H1 (cell line): Measurements from ENCODE around the gene SEZ6. TPM values are rescaled to one million over a fixed set of nuclear protein-coding genes. Genes with fewer than 3 reads are reported as not detected.

ENCODE experiments used
- CTCF ChIA-PET: fragments of 300-600 bp; sonication (Branson Sonifier 250); formaldehyde crosslinking; loops from one replicate; lab custom pipeline; 2021; ENCODE audit not compliant: partially characterized antibody; lab: Charles Lee
- POLR2A ChIA-PET: fragments of 300-600 bp; sonication (Branson Sonifier 250); formaldehyde crosslinking; loops from one replicate; lab custom pipeline; 2021; ENCODE audit warnings: inconsistent platforms; ENCODE audit not compliant: partially characterized antibody; lab: Charles Lee
- DNase-seq, 2 experiments: peaks; one replicate each; pipeline versions ENCODE4 v3.0.0 to v3.0.0-alpha.2; 2010 to 2022; ENCODE audit warnings: low spot score in 2 of 2, low read depth in 1 of 2, mixed read lengths in 1 of 2
- FAIRE-seq: peaks from 2 replicates; lab custom pipeline; 2011; peaks lifted over from hg19 to GRCh38; lab: Jason Lieb, UNC
- H2AFZ ChIP-seq: 2 replicates; pipeline ENCODE4 v1.8.1; 2012; ENCODE audit warnings: low read length, inconsistent platforms
- H2AK5ac ChIP-seq: 2 replicates; pipeline ENCODE4 v1.6.1; 2013; ENCODE audit warnings: low read depth, low read length
- H2BK120ac ChIP-seq: replicated peaks from 2 replicates; pipeline ENCODE3; 2013; ENCODE audit warnings: low read depth, low read length, inconsistent platforms
- H2BK12ac ChIP-seq: 2 replicates; pipeline ENCODE4 v1.6.1; 2013; ENCODE audit warnings: low read depth, low read length
- H2BK15ac ChIP-seq: 2 replicates; pipeline ENCODE4 v1.6.1; 2013; ENCODE audit warnings: low read length
- H2BK20ac ChIP-seq: 2 replicates; pipeline ENCODE4 v1.6.1; 2013; ENCODE audit warnings: low read length
- H2BK5ac ChIP-seq: 2 replicates; pipeline ENCODE4 v1.6.1; 2013; ENCODE audit warnings: low read depth, low read length
- H3K14ac ChIP-seq: 2 replicates; pipeline ENCODE4 v1.6.1; 2013; ENCODE audit warnings: inconsistent platforms; ENCODE audit not compliant: insufficient read length
- H3K18ac ChIP-seq: 2 replicates; pipeline ENCODE4 v1.6.1; 2013; ENCODE audit warnings: low read length; ENCODE audit errors: extremely low read depth
- H3K23ac ChIP-seq: 2 replicates; pipeline ENCODE4 v1.6.1; 2013; ENCODE audit warnings: inconsistent platforms; ENCODE audit not compliant: insufficient read length
- H3K23me2 ChIP-seq: 2 replicates; pipeline ENCODE4 v1.6.1; 2013; ENCODE audit warnings: low read depth, low read length
- H3K27ac ChIP-seq: 2 replicates; pipeline ENCODE4 v1.6.1; 2011; ENCODE audit warnings: low read depth, low read length, inconsistent platforms
- H3K27me3 ChIP-seq, 4 experiments: replicated peaks in 1 of 4; 1 replicate in 1 of 4; 2 replicates in 3 of 4; pipeline versions ENCODE4 v1.6.1 to v1.8.1; 2011 to 2013; ENCODE audit warnings: low read length in 3 of 4, mild to moderate bottlenecking in 3 of 4, inconsistent platforms in 2 of 4, mixed read lengths in 2 of 4, moderate library complexity in 1 of 4; ENCODE audit not compliant: control insufficient read depth in 3 of 4, insufficient read depth in 3 of 4; ENCODE audit errors: extremely low read depth in 1 of 4
- H3K36me3 ChIP-seq, 4 experiments: 2 replicates each; pipeline versions ENCODE4 v1.6.1 to v1.8.1; 2011 to 2013; ENCODE audit warnings: mild to moderate bottlenecking in 4 of 4, low read length in 3 of 4, moderate library complexity in 2 of 4, control low read depth in 1 of 4, inconsistent platforms in 1 of 4; ENCODE audit not compliant: insufficient read depth in 4 of 4, control insufficient read depth in 2 of 4
- H3K4ac ChIP-seq: replicated peaks from 2 replicates; pipeline ENCODE3; 2013; ENCODE audit warnings: low read length, low read depth, mixed read lengths, inconsistent platforms; ENCODE audit not compliant: insufficient read length
- H3K4me1 ChIP-seq, 4 experiments: replicated peaks in 1 of 4; 1 replicate in 1 of 4; 2 replicates in 3 of 4; pipeline versions ENCODE4 v1.6.1 to v1.8.1; 2011 to 2013; ENCODE audit warnings: low read length in 3 of 4, inconsistent platforms in 2 of 4, mixed read lengths in 1 of 4; ENCODE audit not compliant: insufficient read depth in 4 of 4, control insufficient read depth in 3 of 4
- H3K4me2 ChIP-seq, 2 experiments: 2 replicates each; pipeline versions ENCODE4 v1.6.1 to v1.8.1; 2011 to 2013; ENCODE audit warnings: low read depth in 2 of 2, low read length in 2 of 2, control low read depth in 1 of 2, inconsistent platforms in 1 of 2, mild to moderate bottlenecking in 1 of 2; ENCODE audit not compliant: insufficient read depth in 1 of 2
- H3K4me3 ChIP-seq, 4 experiments: fragments of 200-600, 300-600 bp in 1 of 4; sonication (generic), shearing (Covaris generic), sonication (Bioruptor Twin) in 1 of 4; 2 replicates each; pipeline versions ENCODE4 v1.5.1 to v1.8.1; 2011 to 2016; ENCODE audit warnings: low read length in 4 of 4, low read depth in 3 of 4, control low read depth in 2 of 4, inconsistent platforms in 2 of 4, mild to moderate bottlenecking in 2 of 4, mixed read lengths in 1 of 4, moderate library complexity in 1 of 4; ENCODE audit not compliant: insufficient read depth in 2 of 4; ENCODE audit errors: extremely low read depth in 1 of 4
- H3K56ac ChIP-seq: replicated peaks from 2 replicates; pipeline ENCODE3; 2013; ENCODE audit warnings: low read depth, mild to moderate bottlenecking, mixed read lengths, low read length, inconsistent platforms; ENCODE audit not compliant: insufficient read length
- H3K79me1 ChIP-seq: 2 replicates; pipeline ENCODE4 v1.6.1; 2013; ENCODE audit warnings: low read depth, low read length, control low read depth
- H3K79me2 ChIP-seq, 2 experiments: 2 replicates each; pipeline versions ENCODE4 v1.6.1 to v1.8.1; 2012 to 2013; ENCODE audit warnings: low read length in 2 of 2, mild to moderate bottlenecking in 2 of 2, inconsistent platforms in 1 of 2; ENCODE audit not compliant: insufficient read depth in 2 of 2, control insufficient read depth in 1 of 2
- H3K9ac ChIP-seq, 4 experiments: replicated peaks in 1 of 4; 1 replicate in 1 of 4; 2 replicates in 3 of 4; pipeline versions ENCODE4 v1.6.1 to v1.8.1; 2011 to 2013; ENCODE audit warnings: low read depth in 3 of 4, low read length in 3 of 4, control low read depth in 2 of 4, mild to moderate bottlenecking in 2 of 4, moderate library complexity in 2 of 4, inconsistent platforms in 1 of 4; ENCODE audit errors: extremely low read depth in 1 of 4
- H3K9me3 ChIP-seq, 2 experiments: 2 replicates each; pipeline versions ENCODE4 v1.6.1 to v1.8.1; 2012 to 2013; ENCODE audit warnings: mild to moderate bottlenecking in 2 of 2, moderate library complexity in 2 of 2, control low read depth in 1 of 2, inconsistent platforms in 1 of 2, low read depth in 1 of 2, low read length in 1 of 2, mixed read lengths in 1 of 2; ENCODE audit not compliant: insufficient read depth in 2 of 2
- H4K20me1 ChIP-seq, 2 experiments: replicated peaks in 1 of 2; 2 replicates each; pipeline versions ENCODE3 to v1.8.1; 2011 to 2013; ENCODE audit warnings: inconsistent platforms in 2 of 2, low read length in 2 of 2, mild to moderate bottlenecking in 1 of 2; ENCODE audit not compliant: insufficient read depth in 2 of 2, control insufficient read depth in 1 of 2
- H4K5ac ChIP-seq: 2 replicates; pipeline ENCODE4 v1.6.1; 2013; ENCODE audit warnings: low read length, low read depth, mixed read lengths, inconsistent platforms; ENCODE audit not compliant: insufficient read length
- H4K8ac ChIP-seq: 2 replicates; pipeline ENCODE4 v1.8.0; 2013; ENCODE audit warnings: mild to moderate bottlenecking, moderate library complexity, low read length, inconsistent platforms; ENCODE audit not compliant: insufficient read depth; ENCODE audit errors: extremely low read depth
- H4K91ac ChIP-seq: replicated peaks from 2 replicates; pipeline ENCODE3; 2013; ENCODE audit warnings: low read length, mixed read lengths, inconsistent platforms; ENCODE audit not compliant: insufficient read length
- BACH1 ChIP-seq: IDR thresholded peaks from 2 replicates; pipeline ENCODE4 v1.6.1; 2012; ENCODE audit warnings: low read length, improper control_type of control experiment
- CBX8 ChIP-seq: fragments of 300-800, 300-1000 bp; sonication (generic); IDR thresholded peaks from 2 replicates; pipeline ENCODE4 v1.7.1; 2016; ENCODE audit warnings: low read depth, low read length, borderline replicate concordance
- CHD2 ChIP-seq: IDR thresholded peaks from 2 replicates; pipeline ENCODE4 v1.6.1; 2012; ENCODE audit warnings: low read length, improper control_type of control experiment
- E2F6 ChIP-seq: IDR thresholded peaks from 2 replicates; pipeline ENCODE4 v1.6.1; 2012; ENCODE audit warnings: inconsistent platforms
- GABPA ChIP-seq: IDR thresholded peaks from 2 replicates; pipeline ENCODE4 v1.6.1; 2011; ENCODE audit warnings: mild to moderate bottlenecking, low read length, moderate library complexity, borderline replicate concordance; ENCODE audit not compliant: insufficient read depth
- HDAC6 ChIP-seq: IDR thresholded peaks from one replicate; pipeline ENCODE4 v1.7.1; 2012; ENCODE audit warnings: low read depth, mild to moderate bottlenecking, inconsistent platforms, low read length, moderate library complexity
- MAX ChIP-seq: IDR thresholded peaks from 2 replicates; pipeline ENCODE4 v1.6.1; 2012; ENCODE audit warnings: inconsistent platforms
- NRF1 ChIP-seq: IDR thresholded peaks from 2 replicates; pipeline ENCODE4 v1.6.1; 2011; ENCODE audit warnings: mild to moderate bottlenecking, low read depth, low read length, improper control_type of control experiment
- RAD21 ChIP-seq, 2 experiments: IDR thresholded peaks in 1 of 2; conservative IDR thresholded peaks in 1 of 2; 2 replicates each; pipeline ENCODE4 v1.6.1; 2011; ENCODE audit warnings: low read depth in 2 of 2, low read length in 2 of 2, improper control_type of control experiment in 1 of 2, inconsistent platforms in 1 of 2, mild to moderate bottlenecking in 1 of 2, moderate library complexity in 1 of 2
- RBBP5 ChIP-seq: IDR thresholded peaks from 2 replicates; pipeline ENCODE4 v1.7.1; 2012; ENCODE audit warnings: low read depth, mild to moderate bottlenecking, inconsistent platforms, low read length, moderate library complexity, borderline replicate concordance
- SP4 ChIP-seq: IDR thresholded peaks from 2 replicates; pipeline ENCODE4 v1.6.1; 2012; ENCODE audit warnings: low read length, inconsistent platforms
- YY1 ChIP-seq: IDR thresholded peaks from 2 replicates; pipeline ENCODE4 v1.6.1; 2011; ENCODE audit warnings: low read depth, mild to moderate bottlenecking, low read length
- WGBS, 2 experiments: shearing (Covaris generic) in 1 of 2; methylation state at CpG; one replicate each; pipeline versions ENCODE4 v1.1.6 to v1.1.7; 2013 to 2015; ENCODE audit warnings: low lambda C conversion rate in 2 of 2, mixed read lengths in 2 of 2, inconsistent platforms in 1 of 2, low coverage in 1 of 2, missing lambda C conversion rate in 1 of 2; ENCODE audit not compliant: insufficient replicate concordance in 2 of 2, insufficient coverage in 1 of 2, insufficient read length in 1 of 2; ENCODE audit errors: extremely low coverage in 1 of 2, missing lambda C conversion rate in 1 of 2; 5-methylcytosine and 5-hydroxymethylcytosine counted together
- polyA plus RNA-seq, 7 experiments: library from polyadenylated mRNA; depleted of rRNA in 3 of 7; stranded (reverse) in 5 of 7; unstranded in 2 of 7; fragments of >200 nt in 5 of 7; fragments of 200-250 nt in 2 of 7; gene quantifications; 1 replicate in 5 of 7; 2 replicates in 1 of 7; 4 replicates in 1 of 7; pipeline versions ENCODE4 v1.2.1 to v1.2.3, GENCODE V29; 2011 to 2013; ENCODE audit warnings: missing spikeins in 2 of 7, mixed read lengths in 2 of 7
- total RNA-seq: library from RNA; stranded (reverse); fragmentation: NEBNext Ultra II Directional; extraction: Animal tissue kit (Norgen Biotek cat#: 25700); gene quantifications from 2 replicates; pipeline ENCODE4 v1.2.1, GENCODE V29; 2021

SEZ6 gene
- total and polyA plus RNA-seq, 2 of the 8 experiments (the other 6 are each of a cell fraction or from before 2014, with no cell fraction given): 6.9 to 16.1 TPM

GRCh38 chr17:29010586-29010985, 4.8 kb upstream of the SEZ6 start:
- H2AK5ac ChIP-seq: no peak overlapping the region
- WGBS, 2 experiments: 52% methylated on average over 7 of the region's 7 CpGs; no CpG with 5 or more reads in 1 of the 2 experiments
- no peak for DNase-seq
- peak overlapping the region; percentile 75 for H4K91ac ChIP-seq
- H3K56ac ChIP-seq: no peak overlapping the region
- H2BK120ac ChIP-seq: peak overlapping the region; percentile 26
- H4K8ac ChIP-seq: no peak overlapping the region
- peak overlapping the region in 2 of 4 experiments; percentile 2 to 8; a peak in 2 of 8 replicates for H3K4me3 ChIP-seq
- peak; percentile 13 for FAIRE-seq
- peaks cover 2% of the 10 kb centered on the region; the same call in 1 of the 2 replicates for H3K23me2 ChIP-seq
- H2BK12ac ChIP-seq: 0 out of 2 replicates have a peak overlapping the region, but pooled peaks have one; percentile 3
- peak overlapping the region; percentile 36 for H2BK15ac ChIP-seq
- no peak overlapping the region for H4K5ac ChIP-seq
- peak overlapping the region; percentile 9 to 22; a peak in 1 of 4 replicates for H3K4me2 ChIP-seq
- peaks cover 12 to 29% (median 20%) of the 10 kb centered on the region in 4 experiments for H3K4me1 ChIP-seq
- no peak overlapping the region for H2AFZ ChIP-seq
- H3K9me3 ChIP-seq: no peaks in the 10 kb centered on the region
- H3K79me2 ChIP-seq: no peaks in the 10 kb centered on the region
- no peak overlapping the region for H3K27ac ChIP-seq
- no peak overlapping the region for H3K23ac ChIP-seq
- ChIA-PET CTCF (interaction anchor here (0.9 to 17.9 kb wide), 13 partner anchors 9 to 258 kb away, joined by 3 to 239 read pairs (median 5); no protein-coding TSS in a partner anchor), POLR2A (interaction anchor here (0.7 to 3.3 kb wide), 7 partner anchors 9 to 67 kb away, joined by 3 to 31 read pairs (median 4); no protein-coding TSS in a partner anchor)
- no peak overlapping the region for H3K4ac ChIP-seq
- no peak overlapping the region for H3K14ac ChIP-seq
- H4K20me1 ChIP-seq: no peaks in the 10 kb centered on the region
- no peak overlapping the region for H3K9ac ChIP-seq
- no peaks in the 10 kb centered on the region for H3K79me1 ChIP-seq
- no peaks in the 10 kb centered on the region for H3K36me3 ChIP-seq
- peaks cover 0 to 7% (median 5%) of the 10 kb centered on the region in 4 experiments; a peak in 5 of 7 replicates for H3K27me3 ChIP-seq
- H2BK20ac ChIP-seq: peak overlapping the region; percentile 93
- H2BK5ac ChIP-seq: peak overlapping the region; percentile 74; the same call in 1 of the 2 replicates
- H3K18ac ChIP-seq: peak overlapping the region; percentile 63
- no peak for TF ChIP-seq SP4
- TF ChIP-seq NRF1: no peak
- peak; percentile 64 for TF ChIP-seq MAX
- TF ChIP-seq RBBP5: no peak
- no peak for TF ChIP-seq CHD2
- peak; percentile 50; the same call in 1 of the 2 replicates for TF ChIP-seq E2F6
- no peak for TF ChIP-seq BACH1
- no peak for TF ChIP-seq HDAC6
- no peak for TF ChIP-seq CBX8
- 0 out of 2 replicates have a peak, but pooled peaks have one; percentile 44 for TF ChIP-seq YY1
- no peak for TF ChIP-seq GABPA
- TF ChIP-seq RAD21 (IDR thresholded peaks at IDR 0.05 in 1 of 2, conservative IDR thresholded peaks at IDR 0.05 in 1 of 2; ENCODE audit: low read depth in 2 of 2, low read length in 2 of 2): no peak
